Measurements from ENCODE around the gene GUCA1C.

GUCA1C gene

GRCh38 chr3:108899530-108899929 lies 54.1 kb downstream of the GUCA1C start:
- no peak for DNase-seq

GRCh38 chr3:108897883-108898282 lies 55.8 kb downstream of the GUCA1C start:
- DNase-seq: no peak

DNA sequence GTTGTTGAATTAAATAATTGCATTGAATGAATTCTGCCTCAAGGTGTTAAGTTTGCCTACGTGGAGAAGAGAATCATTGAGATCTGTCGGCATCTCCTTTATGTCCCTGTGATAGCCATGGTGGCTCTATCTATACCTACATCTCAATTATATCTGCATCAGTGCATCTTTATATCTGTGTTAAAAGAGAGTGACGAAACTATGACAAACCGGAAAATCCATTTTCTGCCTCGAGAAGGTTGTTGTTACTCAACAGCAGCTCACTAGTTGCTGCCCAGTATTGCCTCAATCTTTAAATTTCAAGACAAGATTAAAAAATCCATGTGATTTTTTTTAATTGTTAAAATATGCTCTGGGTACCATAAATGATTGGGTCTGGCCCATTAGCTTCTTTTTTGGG lies 58.7 kb downstream of the GUCA1C start:
- no peak for DNase-seq

DNA sequence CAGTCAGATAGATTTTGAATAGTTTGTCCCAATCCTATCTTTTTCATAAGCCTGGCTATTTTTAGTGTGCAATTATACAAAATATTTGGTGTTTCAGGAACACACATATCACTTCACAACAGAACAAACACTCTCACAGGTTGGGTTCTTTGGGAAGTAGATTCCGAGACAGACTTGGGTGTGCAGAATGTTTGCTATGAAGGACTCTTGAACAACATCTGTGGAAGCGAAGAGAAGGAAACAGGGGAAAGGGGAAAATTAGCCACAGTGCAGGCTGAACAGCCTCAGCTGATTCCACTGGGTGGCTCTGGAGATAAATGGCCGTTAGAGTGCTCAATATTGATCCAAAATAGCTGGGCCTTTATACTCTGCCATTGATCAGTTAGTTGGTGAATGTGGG lies 61.8 kb downstream of the GUCA1C start:
- DNase-seq: no peak

- no peak for DNase-seq
Observed at GRCh38 chr3:108887777-108888176, 65.9 kb downstream of the GUCA1C start.

- no peak for DNase-seq
Observed at GRCh38 chr3:108887121-108887520, 66.6 kb downstream of the GUCA1C start.

DNA sequence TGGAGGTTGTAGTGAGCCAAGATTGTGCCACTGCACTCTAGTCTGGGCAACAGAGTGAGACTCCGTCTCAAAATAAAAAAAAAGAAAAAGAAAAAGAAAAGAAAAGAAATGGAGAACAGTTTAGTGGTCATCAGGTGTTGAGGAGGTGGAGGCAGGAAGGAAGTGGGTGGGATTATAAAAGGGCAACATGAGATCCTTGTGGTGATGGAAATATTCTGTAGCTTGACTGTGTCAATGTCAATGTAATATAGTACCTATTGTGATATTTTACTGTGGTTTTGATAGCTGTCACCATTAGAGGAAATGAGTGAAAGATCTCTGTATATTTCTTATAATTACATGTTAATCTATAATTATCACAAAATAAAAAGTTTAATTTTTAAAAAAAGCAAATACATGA lies 70.3 kb downstream of the GUCA1C start:
- no peak for DNase-seq

- DNase-seq: no peak
Observed at GRCh38 chr3:108882762-108883161, 70.9 kb downstream of the GUCA1C start.

DNA sequence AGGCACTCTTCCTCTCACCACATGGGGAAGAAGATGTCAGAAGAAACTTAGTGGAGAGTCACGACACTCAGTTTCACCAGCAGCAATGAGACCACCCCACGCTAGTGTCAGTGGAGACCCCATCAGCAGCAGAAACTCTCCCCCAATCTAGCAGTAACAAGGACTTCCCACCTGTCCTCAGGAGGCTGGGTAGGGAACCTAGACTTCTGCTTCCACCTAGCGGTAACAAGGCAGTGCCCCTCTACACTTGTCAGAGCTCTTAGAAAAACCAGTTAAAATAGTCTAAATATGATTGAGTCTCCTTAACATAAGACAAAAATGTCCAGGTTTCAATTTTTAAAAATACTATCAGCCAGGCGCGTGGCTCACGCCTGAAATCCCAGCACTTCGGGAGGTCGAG lies 73.8 kb downstream of the GUCA1C start:
- no peak for DNase-seq

DNA sequence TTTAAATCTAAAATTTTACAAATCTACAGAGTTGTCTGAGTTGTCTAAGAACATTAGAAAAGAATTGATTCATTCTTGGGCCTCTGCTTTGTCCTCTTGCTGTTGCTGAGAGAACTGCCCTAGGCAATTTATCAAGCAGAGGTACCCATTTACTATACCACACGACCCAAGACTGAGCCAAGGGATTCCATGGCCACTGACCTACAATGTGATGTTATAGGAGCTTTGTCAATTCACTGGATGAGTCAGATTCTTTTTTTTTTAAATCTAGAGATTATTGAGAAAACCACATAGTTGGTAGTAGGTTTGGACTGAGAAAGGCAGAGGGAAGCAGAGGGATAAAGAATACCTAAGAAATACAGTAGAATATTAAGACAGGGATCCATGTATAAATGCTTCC lies 75.8 kb downstream of the GUCA1C start:
- no peak for DNase-seq

DNA sequence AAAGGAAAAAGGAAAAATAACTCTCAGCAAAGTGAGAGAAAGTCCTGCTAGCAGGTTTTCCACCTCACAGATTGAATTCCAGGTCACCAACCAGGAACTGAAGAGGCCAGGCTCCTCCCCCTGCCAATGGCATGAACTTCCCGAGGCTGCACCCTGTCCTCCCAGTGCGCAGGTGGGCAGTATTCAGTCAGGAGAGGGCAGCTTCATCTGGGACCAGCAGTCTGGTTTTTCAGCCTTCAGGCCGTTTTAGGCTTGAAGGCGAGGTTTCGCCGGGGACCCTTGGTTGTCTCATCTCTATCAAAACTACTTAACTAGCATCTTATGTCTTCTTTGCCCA lies 89.9 kb downstream of the GUCA1C start:
- no peak for DNase-seq

- no peak for DNase-seq
Observed at GRCh38 chr3:108862865-108863798, 90.5 kb downstream of the GUCA1C start.

DNA sequence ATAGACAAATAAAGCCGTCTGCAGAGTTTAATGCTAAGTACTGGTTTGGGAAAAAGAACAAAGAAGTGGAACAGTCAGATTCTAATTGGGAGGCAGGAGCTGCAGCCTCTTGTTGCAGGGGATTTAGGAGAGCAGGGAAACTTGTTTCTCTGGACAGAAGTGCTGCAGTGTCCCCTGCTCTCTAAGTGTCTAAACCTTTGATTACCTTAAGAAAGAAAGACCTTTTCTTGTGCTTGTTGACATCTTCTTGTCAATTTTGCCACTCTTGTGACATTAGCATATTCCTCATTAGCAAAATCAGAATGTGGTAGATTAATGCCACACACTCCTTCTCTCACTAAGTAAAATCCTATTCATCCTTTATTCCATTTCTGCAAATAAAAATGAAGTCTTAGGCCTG lies 92.3 kb downstream of the GUCA1C start:
- no peak for DNase-seq

Measured in NCI-H1694 treated with DMSO at 0.1 percent for 48 hours (cell line).